Endothelial cell of umbilical vein (primary cell): ENCODE data around the gene CFAP210.
"Not testable (repeated sequence)": the region's sequence is repeated elsewhere in the genome, so short reads cannot be mapped to it uniquely, and the experiment has no call there.

Source experiments
- TF ChIP-seq, protein P1 (sequence below), 2 donors: IDR thresholded peaks; 1 replicate in 1 of 2; 2 replicates in 1 of 2; pipeline ENCODE4 v1.5.1; 2011; ENCODE audit warnings: low read length in 2 of 2, mild to moderate bottlenecking in 2 of 2, moderate library complexity in 2 of 2, control low read depth in 1 of 2, inconsistent platforms in 1 of 2, low read depth in 1 of 2; ENCODE audit not compliant: insufficient read depth in 1 of 2; ENCODE audit errors: extremely low read depth in 1 of 2
- TF ChIP-seq, protein P2 (sequence below): IDR thresholded peaks from 2 replicates; pipeline ENCODE4 v1.6.1; 2011; ENCODE audit not compliant: insufficient read depth, insufficient read length

- TF ChIP-seq, protein P1, sequence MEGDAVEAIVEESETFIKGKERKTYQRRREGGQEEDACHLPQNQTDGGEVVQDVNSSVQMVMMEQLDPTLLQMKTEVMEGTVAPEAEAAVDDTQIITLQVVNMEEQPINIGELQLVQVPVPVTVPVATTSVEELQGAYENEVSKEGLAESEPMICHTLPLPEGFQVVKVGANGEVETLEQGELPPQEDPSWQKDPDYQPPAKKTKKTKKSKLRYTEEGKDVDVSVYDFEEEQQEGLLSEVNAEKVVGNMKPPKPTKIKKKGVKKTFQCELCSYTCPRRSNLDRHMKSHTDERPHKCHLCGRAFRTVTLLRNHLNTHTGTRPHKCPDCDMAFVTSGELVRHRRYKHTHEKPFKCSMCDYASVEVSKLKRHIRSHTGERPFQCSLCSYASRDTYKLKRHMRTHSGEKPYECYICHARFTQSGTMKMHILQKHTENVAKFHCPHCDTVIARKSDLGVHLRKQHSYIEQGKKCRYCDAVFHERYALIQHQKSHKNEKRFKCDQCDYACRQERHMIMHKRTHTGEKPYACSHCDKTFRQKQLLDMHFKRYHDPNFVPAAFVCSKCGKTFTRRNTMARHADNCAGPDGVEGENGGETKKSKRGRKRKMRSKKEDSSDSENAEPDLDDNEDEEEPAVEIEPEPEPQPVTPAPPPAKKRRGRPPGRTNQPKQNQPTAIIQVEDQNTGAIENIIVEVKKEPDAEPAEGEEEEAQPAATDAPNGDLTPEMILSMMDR (IDR thresholded peaks at IDR 0.05; ENCODE audit: extremely low read depth in 1 of 2, insufficient read depth in 1 of 2, low read depth in 1 of 2, low read length in 2 of 2), result not testable (repeated sequence)
- TF ChIP-seq, protein P2, sequence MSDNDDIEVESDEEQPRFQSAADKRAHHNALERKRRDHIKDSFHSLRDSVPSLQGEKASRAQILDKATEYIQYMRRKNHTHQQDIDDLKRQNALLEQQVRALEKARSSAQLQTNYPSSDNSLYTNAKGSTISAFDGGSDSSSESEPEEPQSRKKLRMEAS, result not testable (repeated sequence)
Measured at GRCh38 chr2:169687943-169688342, 6.3 kb downstream of the CFAP210 start.
